ENCODE measurements around the gene ZNF292.

The ZNF292 gene

GRCh38 chr6:87164506-87164905 lies 9.1 kb downstream of the ZNF292 start:
- FAIRE-seq: no peak

- FAIRE-seq: no peak
These were observed 9.8 kb downstream of the ZNF292 start for GRCh38 chr6:87165185-87165584.

DNA sequence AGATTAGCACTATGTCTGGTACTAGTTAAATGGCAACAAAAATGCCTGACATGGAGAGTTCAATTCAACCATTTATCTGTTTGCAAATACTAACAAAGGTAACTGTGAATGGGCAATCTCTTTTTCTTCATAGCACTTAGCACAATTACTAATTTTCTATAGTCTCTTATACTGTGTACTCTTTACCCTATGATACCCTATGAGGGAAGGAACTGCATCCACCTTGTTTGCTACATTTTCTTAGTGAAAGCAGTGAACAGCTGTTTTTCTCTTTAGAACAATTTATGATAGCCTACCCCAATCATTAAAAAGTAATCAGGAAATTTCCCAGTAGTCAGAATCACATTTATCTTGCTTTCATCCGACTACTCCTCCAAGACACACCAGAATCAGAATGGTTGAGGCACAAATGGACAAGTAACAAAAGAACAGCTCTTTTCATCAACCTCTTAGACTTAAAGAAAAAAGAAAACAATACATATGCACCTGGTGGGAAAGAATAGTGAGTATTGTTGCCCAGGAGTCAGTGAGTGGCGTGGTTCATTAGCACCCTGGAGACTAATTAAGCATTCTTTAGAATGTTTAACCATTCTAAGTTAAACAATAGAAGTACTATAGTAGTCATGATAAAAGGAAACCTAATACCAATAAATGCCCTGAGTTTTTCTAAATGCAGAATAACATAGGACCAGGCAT lies 16.7 kb downstream of the ZNF292 start:
- no peak for FAIRE-seq

DNA sequence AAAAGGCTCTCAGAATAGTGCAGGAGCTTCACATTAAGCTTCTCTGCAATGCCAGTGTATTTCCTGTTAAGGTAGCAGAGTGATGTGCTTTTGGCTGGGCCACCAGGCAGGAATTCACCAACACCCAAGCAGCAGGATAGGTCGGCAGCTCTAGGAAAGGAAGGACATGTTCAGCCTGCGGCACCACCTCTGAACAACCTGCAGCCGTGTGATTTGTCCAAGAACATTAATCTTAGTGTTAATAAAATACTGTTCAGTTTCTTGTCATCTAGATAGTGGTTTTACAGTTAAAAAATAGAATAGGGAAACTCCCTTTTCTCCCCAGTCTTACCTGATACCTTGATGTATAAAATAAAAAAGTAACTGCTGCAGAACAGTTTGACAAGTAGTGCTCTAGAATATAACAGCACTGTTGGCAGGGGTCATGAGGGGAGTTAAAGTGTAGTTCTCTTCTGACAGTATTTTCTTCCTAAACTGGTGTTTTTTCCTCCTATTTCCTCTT lies 18.8 kb downstream of the ZNF292 start:
- no peak for FAIRE-seq

DNA sequence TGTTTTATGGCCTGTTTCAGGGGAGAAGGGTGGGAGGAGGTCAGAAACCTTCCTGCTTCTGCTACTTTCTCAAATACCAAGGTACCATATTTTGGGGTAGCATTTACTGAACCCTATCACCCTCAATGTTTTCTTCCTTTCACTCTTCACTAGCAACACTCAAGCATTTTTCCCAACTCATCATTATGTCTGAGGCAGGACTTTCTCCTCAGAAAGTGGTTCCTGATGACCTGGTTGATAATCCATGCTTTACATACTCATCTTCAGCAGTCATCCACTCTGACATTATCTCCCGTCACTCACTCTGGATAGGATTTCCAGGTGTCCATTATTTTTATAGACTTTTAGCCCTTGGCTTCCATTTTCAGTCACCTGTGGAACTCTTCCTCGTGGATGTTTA lies 21.1 kb downstream of the ZNF292 start:
- no peak for FAIRE-seq

DNA sequence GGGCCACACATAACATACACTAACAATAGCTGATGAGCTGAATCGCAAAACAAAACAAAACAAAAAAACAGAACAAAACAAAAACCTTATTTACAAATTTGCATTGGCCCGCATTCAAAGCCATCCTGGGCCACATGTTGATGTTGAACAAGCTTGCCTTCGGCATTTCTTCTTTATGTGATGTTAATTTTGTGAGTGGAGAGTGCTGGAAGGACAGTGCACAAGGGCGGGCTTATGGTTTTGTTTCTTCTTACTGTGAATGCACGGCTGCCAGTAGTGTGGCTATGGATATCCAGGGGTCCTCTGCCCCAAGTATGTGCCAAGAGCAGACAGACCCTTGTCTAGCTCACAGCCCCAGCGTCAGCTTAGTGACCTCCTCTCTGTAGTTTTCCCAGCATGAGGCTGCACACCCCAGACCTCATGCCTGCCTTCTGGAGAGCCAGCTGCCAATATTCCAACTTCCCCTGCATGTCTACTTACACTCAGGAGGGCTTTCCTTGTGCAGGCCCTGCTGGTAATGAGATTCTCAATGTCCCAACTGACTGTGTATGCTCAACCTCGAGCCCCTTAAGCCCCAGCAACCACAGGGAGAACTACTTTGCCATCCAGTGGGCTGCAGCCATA lies 24.9 kb downstream of the ZNF292 start:
- no peak for FAIRE-seq

DNA sequence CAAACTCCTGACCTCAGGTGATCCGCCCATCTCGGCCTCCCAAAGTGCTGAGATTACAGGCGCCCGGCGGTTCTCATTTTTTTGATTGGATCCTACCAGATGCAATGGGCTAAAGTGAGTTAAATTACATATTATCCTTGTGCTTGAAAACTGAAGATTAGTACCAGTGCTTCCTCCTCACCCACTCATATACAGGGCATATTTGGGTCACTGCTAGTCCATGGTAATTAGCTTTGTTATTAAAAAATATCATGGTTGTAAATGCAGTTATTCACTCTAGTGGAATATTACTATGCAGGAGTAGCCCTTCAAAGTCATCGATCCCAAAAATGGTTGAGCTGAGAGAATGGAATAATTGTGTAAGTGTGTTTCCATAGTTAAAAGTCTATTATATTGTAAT lies 26.5 kb downstream of the ZNF292 start:
- FAIRE-seq: no peak

DNA sequence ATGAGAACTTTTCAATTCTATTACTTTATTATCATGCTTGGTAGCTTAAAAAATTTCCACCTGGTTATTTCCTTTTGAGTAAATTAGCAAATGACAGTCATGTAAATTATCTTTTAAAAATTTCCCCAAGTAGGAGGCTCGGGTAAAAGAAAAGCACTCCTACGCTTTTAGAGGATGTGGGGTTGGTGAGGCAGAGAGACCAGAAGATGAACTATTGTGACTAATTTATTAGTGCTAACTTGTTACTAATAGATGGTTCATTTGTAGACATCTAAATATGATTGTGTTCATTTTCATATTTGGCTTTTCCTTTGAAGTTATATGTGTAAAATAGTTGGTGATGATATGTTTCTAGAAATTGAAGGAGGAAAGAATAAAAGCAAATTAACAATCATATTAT lies 27.0 kb downstream of the ZNF292 start:
- peak; percentile 15 for FAIRE-seq

DNA sequence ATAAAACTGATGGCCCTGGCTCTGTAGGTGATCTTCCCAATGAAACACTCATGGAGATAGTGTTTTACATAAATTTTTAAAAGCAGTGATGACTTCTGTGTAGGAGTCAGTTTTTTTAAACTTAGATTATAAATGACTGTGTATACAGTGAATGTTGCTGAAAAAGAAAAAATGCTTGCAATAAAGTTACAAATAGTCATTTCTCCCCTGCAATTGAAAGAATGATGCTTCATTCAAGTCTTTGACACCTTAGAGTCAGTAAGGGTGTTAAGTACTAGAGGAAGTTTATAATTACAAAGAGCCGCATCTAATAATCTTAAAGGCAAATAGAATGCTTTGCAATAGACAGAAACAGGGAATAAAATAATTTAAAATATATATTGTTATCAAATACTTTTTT lies 27.6 kb downstream of the ZNF292 start:
- no peak for FAIRE-seq

DNA sequence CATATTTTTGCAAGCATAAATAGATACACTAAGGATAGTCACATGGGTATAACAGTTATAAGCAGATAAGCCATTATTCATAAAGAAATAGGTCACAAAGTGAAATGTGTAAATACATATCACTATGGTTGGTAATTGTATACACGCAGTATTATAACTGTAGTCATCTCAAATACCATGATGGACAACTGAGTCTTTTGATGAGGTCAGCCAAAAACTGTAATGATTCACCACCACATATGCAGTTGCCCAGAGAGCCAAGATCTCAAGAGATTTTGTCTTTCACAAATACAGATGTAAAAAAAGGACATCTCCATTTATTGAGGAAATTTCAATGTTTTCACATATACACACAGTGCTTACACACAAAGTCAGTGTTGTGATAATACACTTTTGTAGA lies 28.3 kb downstream of the ZNF292 start:
- FAIRE-seq: no peak

DNA sequence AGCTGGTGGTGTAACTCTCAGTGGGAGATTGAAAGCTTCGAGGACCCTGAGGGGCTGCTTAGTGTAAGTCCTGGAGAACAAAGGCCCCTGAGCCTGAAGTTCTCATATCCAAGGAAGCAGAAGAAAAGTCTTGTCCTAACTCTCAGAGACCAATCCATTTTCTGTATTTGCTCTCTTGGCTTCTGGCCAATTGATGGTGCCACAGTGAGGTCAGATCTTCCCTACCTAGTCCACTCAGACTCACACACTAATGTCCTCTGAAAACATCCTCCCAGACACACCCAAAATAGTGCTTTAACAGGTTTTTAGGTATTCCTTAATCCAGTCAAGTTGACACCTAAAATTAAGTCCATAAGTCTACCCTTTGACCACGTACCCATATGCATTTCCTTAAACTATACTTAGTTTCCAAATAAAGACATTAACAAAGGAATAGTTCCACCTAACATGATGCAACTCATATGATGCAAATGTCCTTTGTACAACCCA lies 29.4 kb downstream of the ZNF292 start:
- FAIRE-seq: no peak

- FAIRE-seq: no peak
These were observed 41.0 kb downstream of the ZNF292 start for GRCh38 chr6:87196275-87196842.

DNA sequence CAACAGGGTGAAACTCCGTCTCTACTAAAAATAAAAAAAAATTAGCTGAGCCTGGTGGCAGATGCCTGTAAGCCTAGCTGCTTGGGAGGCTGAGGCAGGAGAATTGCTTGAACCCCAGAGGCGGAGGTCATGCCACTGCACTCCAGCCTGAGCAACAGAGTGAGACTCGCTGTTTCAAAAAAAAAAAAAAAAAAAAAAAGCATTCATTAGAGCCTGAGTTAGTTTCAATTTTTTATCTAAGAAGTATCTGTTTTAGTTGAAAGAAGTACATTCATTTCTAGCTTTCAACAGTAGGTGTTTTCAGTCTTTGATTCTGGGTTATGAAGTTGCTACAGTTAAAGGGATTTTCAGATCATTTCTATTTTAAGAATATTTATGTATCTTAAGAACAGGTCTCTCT lies 42.2 kb downstream of the ZNF292 start:
- no peak for FAIRE-seq

DNA sequence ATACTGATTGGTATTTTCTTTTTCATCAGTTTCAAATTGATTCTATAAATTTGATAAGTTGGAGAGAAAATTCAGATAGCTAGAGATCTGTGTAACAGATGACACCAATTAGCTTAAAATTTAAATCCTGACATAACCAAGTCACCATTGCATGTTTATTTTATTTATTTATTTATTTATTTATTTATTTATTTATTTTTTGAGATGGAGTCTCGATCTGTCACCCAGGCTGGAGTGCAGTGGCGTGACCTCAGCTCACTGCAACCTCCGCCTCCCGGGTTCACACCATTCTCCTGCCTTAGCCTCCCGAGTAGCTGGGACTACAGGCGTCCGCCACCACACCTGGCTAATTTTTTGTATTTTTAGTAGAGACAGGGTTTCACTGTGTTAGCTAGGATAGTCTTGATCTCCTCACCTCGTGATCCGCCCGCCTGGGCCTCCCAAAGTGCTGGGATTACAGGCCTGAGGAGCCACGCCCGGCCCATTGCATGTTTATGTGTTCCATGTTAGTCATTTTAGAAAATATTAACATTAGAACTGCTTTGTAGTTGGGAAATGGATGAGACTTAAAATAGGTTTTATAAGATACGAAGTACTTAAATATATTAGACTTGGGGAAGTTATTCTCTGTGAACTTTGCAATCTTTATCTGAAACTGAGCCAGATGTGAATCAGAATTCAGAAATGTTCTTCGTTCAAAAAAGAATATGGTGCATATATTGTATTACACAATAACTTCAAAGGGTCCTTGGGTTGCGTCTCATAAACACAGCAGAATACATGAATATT lies 42.9 kb downstream of the ZNF292 start:
- peak; percentile 74 for FAIRE-seq

- FAIRE-seq: no peak
These were observed 44.4 kb downstream of the ZNF292 start for GRCh38 chr6:87199787-87200186.

- FAIRE-seq: no peak
These were observed 45.3 kb downstream of the ZNF292 start for GRCh38 chr6:87200469-87201175.

DNA sequence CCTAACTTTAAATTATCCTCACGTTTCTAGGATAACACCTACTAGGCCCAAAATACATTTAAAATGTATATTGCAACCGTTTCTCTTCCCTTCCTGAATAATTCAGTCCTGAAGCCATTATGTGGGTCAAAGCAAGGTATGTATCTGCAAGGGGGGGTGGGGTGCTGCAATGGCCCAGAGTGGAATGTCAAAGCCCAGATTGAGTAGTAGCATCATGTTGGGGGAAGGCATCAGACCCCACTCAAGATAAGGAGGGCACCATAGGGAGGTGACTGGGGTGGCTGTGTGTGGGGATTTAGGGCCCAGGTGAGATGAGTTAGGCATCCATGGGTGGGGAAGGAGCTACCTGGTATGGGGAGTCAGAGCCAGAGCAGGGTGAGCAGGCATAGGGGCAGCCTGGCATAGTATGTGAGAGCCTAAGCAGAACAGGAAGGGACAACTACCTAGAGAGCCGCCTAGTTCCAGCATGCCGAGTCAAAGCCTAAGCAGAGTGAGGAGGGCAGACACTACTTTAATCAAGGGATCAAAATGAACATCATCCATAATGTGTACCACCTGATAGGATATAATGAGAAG lies 48.2 kb downstream of the ZNF292 start:
- FAIRE-seq: no peak

- FAIRE-seq: no peak
These were observed 54.4 kb downstream of the ZNF292 start for GRCh38 chr6:87209812-87210211.

- FAIRE-seq: no peak
These were observed 55.6 kb downstream of the ZNF292 start for GRCh38 chr6:87210979-87211378.

- no peak for FAIRE-seq
These were observed 57.2 kb downstream of the ZNF292 start for GRCh38 chr6:87212596-87212995.

- FAIRE-seq: no peak
These were observed 58.0 kb downstream of the ZNF292 start for GRCh38 chr6:87213364-87213763.

DNA sequence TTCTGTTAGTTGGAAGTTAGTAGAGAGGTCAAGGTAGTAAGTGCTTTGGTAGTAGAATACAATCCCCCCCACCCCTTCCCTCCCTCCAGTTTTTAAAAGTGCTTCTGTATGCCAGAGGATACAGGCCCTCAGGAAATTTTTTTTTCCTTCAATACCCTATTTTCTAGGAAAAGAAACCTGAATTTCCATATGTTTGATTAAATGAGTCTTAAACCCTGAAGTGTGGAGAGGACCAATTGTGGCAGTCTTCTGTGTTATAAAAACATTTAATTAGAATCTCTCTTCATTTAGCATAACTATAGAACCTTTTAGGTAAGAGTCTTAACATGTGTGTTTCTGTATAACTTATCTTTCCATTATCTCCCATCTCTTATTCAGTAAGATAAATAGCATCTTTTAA lies 59.5 kb downstream of the ZNF292 start:
- FAIRE-seq: no peak
